Transverse colon (tissue), 4 donors: ENCODE results near the gene POMC.

ENCODE experiments used
- EP300 ChIP-seq: sonication (generic); formaldehyde crosslinking; IDR thresholded peaks from one replicate; pipeline ENCODE4 v1.6.1; 2017; ENCODE audit warnings: antibody characterized with exemption, low read depth
- POLR2AphosphoS5 ChIP-seq, 3 donors: sonication (generic); formaldehyde crosslinking; IDR thresholded peaks; one replicate each; pipeline ENCODE4 v1.6.1; 2016; ENCODE audit warnings: antibody characterized with exemption in 3 of 3
- TF ChIP-seq, protein P1 (sequence below), 5 experiments: fragments of 200-600 bp in 3 of 5; fragments of 450-650 bp in 2 of 5; sonication (generic) in 3 of 5; IDR thresholded peaks; 1 replicate in 2 of 5; 2 replicates in 3 of 5; pipeline ENCODE4 v1.5.1; 2016 to 2017; ENCODE audit warnings: antibody characterized with exemption in 5 of 5, inconsistent platforms in 3 of 5, mild to moderate bottlenecking in 2 of 5, moderate library complexity in 1 of 5

- TF ChIP-seq, protein P1, sequence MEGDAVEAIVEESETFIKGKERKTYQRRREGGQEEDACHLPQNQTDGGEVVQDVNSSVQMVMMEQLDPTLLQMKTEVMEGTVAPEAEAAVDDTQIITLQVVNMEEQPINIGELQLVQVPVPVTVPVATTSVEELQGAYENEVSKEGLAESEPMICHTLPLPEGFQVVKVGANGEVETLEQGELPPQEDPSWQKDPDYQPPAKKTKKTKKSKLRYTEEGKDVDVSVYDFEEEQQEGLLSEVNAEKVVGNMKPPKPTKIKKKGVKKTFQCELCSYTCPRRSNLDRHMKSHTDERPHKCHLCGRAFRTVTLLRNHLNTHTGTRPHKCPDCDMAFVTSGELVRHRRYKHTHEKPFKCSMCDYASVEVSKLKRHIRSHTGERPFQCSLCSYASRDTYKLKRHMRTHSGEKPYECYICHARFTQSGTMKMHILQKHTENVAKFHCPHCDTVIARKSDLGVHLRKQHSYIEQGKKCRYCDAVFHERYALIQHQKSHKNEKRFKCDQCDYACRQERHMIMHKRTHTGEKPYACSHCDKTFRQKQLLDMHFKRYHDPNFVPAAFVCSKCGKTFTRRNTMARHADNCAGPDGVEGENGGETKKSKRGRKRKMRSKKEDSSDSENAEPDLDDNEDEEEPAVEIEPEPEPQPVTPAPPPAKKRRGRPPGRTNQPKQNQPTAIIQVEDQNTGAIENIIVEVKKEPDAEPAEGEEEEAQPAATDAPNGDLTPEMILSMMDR (IDR thresholded peaks at IDR 0.05): no peak
- TF ChIP-seq EP300 (no peak), POLR2AphosphoS5 (IDR thresholded peaks at IDR 0.05) (no peak)
These were observed 46.9 kb upstream of the POMC start for GRCh38 chr2:25215232-25215631.
